CD14-positive monocyte (primary cell): Measurements from ENCODE around the gene SDCBP2. TPM values are rescaled to one million over a fixed set of nuclear protein-coding genes. Genes with fewer than 3 reads are reported as not detected.
A peak's percentile ranks its signal among the peaks of the same experiment; 100 is the strongest.

Experiments used
- DNase-seq, 3 donors: peaks; one replicate each; pipeline ENCODE4 v3.0.0-alpha.2; 2011 to 2022
- H2AFZ ChIP-seq: 2 replicates; pipeline ENCODE4 v1.6.0; 2012; ENCODE audit warnings: mild to moderate bottlenecking, low read depth, low read length, inconsistent platforms; ENCODE audit not compliant: insufficient read depth, poor library complexity, severe bottlenecking
- H3K27ac ChIP-seq, 2 donors: 1 replicate in 1 of 2; 2 replicates in 1 of 2; pipeline ENCODE4 v1.5.1; 2012 to 2013; ENCODE audit warnings: low read length in 2 of 2, control low read depth in 1 of 2, inconsistent platforms in 1 of 2, low read depth in 1 of 2, mild to moderate bottlenecking in 1 of 2
- H3K27me3 ChIP-seq, 2 donors: one replicate each; pipeline versions ENCODE4 v1.6.0 to v1.6.1; 2011 to 2013; ENCODE audit warnings: low read length in 2 of 2; ENCODE audit not compliant: control insufficient read depth in 2 of 2, insufficient read depth in 2 of 2
- H3K36me3 ChIP-seq, 2 donors: replicated peaks in 1 of 2; 1 replicate in 1 of 2; 2 replicates in 1 of 2; pipeline versions ENCODE4 v1.5.1 to v1.6.1; 2012 to 2013; ENCODE audit warnings: low read length in 2 of 2, control low read depth in 1 of 2, inconsistent platforms in 1 of 2, mild to moderate bottlenecking in 1 of 2; ENCODE audit not compliant: insufficient read depth in 2 of 2, control insufficient read depth in 1 of 2
- H3K4me1 ChIP-seq, 2 donors: 1 replicate in 1 of 2; 2 replicates in 1 of 2; pipeline versions ENCODE4 v1.5.1 to v1.6.1; 2012 to 2013; ENCODE audit warnings: low read length in 2 of 2, control low read depth in 1 of 2, inconsistent platforms in 1 of 2, mild to moderate bottlenecking in 1 of 2, moderate library complexity in 1 of 2; ENCODE audit not compliant: insufficient read depth in 2 of 2, control insufficient read depth in 1 of 2
- H3K4me2 ChIP-seq: replicated peaks from 2 replicates; pipeline ENCODE3; 2012; ENCODE audit warnings: low read length, moderate library complexity, mild to moderate bottlenecking; ENCODE audit not compliant: poor library complexity, severe bottlenecking; ENCODE audit errors: extremely low read depth
- H3K4me3 ChIP-seq, 3 experiments: fragments of 200-600 bp in 1 of 3; sonication (generic) in 1 of 3; replicated peaks in 1 of 3; 1 replicate in 2 of 3; 2 replicates in 1 of 3; pipeline ENCODE4 v1.5.1; 2011 to 2013; ENCODE audit warnings: low read length in 3 of 3, mild to moderate bottlenecking in 3 of 3, control low read depth in 2 of 3, low read depth in 2 of 3, inconsistent platforms in 1 of 3, moderate library complexity in 1 of 3
- H3K79me2 ChIP-seq: 2 replicates; pipeline ENCODE4 v1.6.0; 2012; ENCODE audit warnings: mild to moderate bottlenecking, control low read depth, inconsistent platforms, low read length, moderate library complexity; ENCODE audit not compliant: insufficient read depth
- H3K9ac ChIP-seq: 2 replicates; pipeline ENCODE4 v1.6.0; 2017; ENCODE audit warnings: low read length, mild to moderate bottlenecking; ENCODE audit not compliant: insufficient read depth, poor library complexity, severe bottlenecking
- H3K9me3 ChIP-seq, 2 donors: replicated peaks in 1 of 2; 1 replicate in 1 of 2; 2 replicates in 1 of 2; pipeline versions ENCODE4 v1.5.1 to v1.6.1; 2012 to 2013; ENCODE audit warnings: low read length in 2 of 2, control low read depth in 1 of 2; ENCODE audit not compliant: control insufficient read depth in 1 of 2, insufficient read depth in 1 of 2
- H4K20me1 ChIP-seq: 2 replicates; pipeline ENCODE4 v1.6.0; 2012; ENCODE audit warnings: mild to moderate bottlenecking, low read length, control low read depth, moderate library complexity; ENCODE audit not compliant: insufficient read depth
- H3K27ac Mint-ChIP-seq, 7 donors: one replicate each; pipeline ENCODE4 v1.8.0; 2020; ENCODE audit warnings: mild to moderate bottlenecking in 7 of 7, mixed read lengths in 7 of 7, moderate library complexity in 6 of 7, inconsistent platforms in 2 of 7
- H3K27me3 Mint-ChIP-seq, 3 donors: one replicate each; pipeline ENCODE4 v1.8.0; 2021 to 2022; ENCODE audit warnings: low read depth in 3 of 3, mild to moderate bottlenecking in 3 of 3, mixed read lengths in 3 of 3, moderate library complexity in 3 of 3, inconsistent platforms in 1 of 3
- H3K36me3 Mint-ChIP-seq, 2 donors: one replicate each; pipeline ENCODE4 v1.8.0; 2020; ENCODE audit warnings: mixed read lengths in 2 of 2, inconsistent platforms in 1 of 2, mild to moderate bottlenecking in 1 of 2
- H3K4me1 Mint-ChIP-seq: one replicate; pipeline ENCODE4 v1.8.0; 2020; ENCODE audit warnings: mild to moderate bottlenecking, mixed read lengths
- H3K4me3 Mint-ChIP-seq, 2 donors: one replicate each; pipeline ENCODE4 v1.8.0; 2020; ENCODE audit warnings: mild to moderate bottlenecking in 2 of 2, mixed read lengths in 2 of 2, moderate library complexity in 1 of 2
- H3K9me3 Mint-ChIP-seq, 7 donors: one replicate each; pipeline ENCODE4 v1.8.0; 2020 to 2022; ENCODE audit warnings: mixed read lengths in 7 of 7, mild to moderate bottlenecking in 6 of 7, moderate library complexity in 6 of 7, inconsistent platforms in 2 of 7
- WGBS: methylation state at CpG from one replicate; pipeline ENCODE4 v1.1.5; 2013; ENCODE audit warnings: missing lambda C conversion rate; ENCODE audit not compliant: insufficient coverage; 5-methylcytosine and 5-hydroxymethylcytosine counted together
- intact Hi-C, 2 donors: fragments of 100-400 bp; cut with micrococcal nuclease; formaldehyde crosslinking; loops; one replicate each; pipeline versions ENCODE4 v1.15.0 to v1.15.1; 2023
- polyA plus RNA-seq, 3 donors: library from polyadenylated mRNA; depleted of rRNA in 1 of 3; unstranded in 2 of 3; stranded (reverse) in 1 of 3; fragments of 300-500 nt in 2 of 3; fragments of >200 nt in 1 of 3; fragmentation: Illumina TruSeq in 2 of 3; gene quantifications; 1 replicate in 2 of 3; 2 replicates in 1 of 3; pipeline ENCODE4 v1.2.3, GENCODE V29; 2012 to 2021
- TF ChIP-seq, protein P1 (sequence below): fragments of 200-600 bp; IDR thresholded peaks from one replicate; pipeline ENCODE4 v1.8.0; 2022; ENCODE audit warnings: antibody characterized with exemption, mild to moderate bottlenecking

The SDCBP2 gene
- polyA plus RNA-seq, 3 donors, result 0.69 to 1.0 (median 0.71) TPM

- Mint-ChIP-seq H3K9me3 (peaks cover 0 to 2% (median 0%) of the 10 kb centered on the region in 7 donors), H3K4me1 (peaks cover 28% of the 10 kb centered on the region), H3K27me3 (peaks cover 0 to 9% (median 6%) of the 10 kb centered on the region in 3 donors), H3K4me3 (peak overlapping the region in 1 of 2 donors; percentile 29), H3K27ac (no peak overlapping the region), H3K36me3 (peaks cover 6 to 8% of the 10 kb centered on the region in 2 donors)
- Histone ChIP-seq H3K9ac (no peak overlapping the region), H3K4me3 (no peak overlapping the region), H3K36me3 (no peaks in the 10 kb centered on the region), H3K27ac (no peak overlapping the region), H3K4me2 (peak overlapping the region; percentile 11), H2AFZ (no peak overlapping the region), H3K4me1 (peaks cover 14 to 18% of the 10 kb centered on the region in 2 donors), H3K79me2 (no peaks in the 10 kb centered on the region), H4K20me1 (peaks cover 33% of the 10 kb centered on the region), H3K9me3 (no peaks in the 10 kb centered on the region), H3K27me3 (no peaks in the 10 kb centered on the region)
- TF ChIP-seq, protein P1, sequence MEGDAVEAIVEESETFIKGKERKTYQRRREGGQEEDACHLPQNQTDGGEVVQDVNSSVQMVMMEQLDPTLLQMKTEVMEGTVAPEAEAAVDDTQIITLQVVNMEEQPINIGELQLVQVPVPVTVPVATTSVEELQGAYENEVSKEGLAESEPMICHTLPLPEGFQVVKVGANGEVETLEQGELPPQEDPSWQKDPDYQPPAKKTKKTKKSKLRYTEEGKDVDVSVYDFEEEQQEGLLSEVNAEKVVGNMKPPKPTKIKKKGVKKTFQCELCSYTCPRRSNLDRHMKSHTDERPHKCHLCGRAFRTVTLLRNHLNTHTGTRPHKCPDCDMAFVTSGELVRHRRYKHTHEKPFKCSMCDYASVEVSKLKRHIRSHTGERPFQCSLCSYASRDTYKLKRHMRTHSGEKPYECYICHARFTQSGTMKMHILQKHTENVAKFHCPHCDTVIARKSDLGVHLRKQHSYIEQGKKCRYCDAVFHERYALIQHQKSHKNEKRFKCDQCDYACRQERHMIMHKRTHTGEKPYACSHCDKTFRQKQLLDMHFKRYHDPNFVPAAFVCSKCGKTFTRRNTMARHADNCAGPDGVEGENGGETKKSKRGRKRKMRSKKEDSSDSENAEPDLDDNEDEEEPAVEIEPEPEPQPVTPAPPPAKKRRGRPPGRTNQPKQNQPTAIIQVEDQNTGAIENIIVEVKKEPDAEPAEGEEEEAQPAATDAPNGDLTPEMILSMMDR, result no peak
- peak in 1 of 3 donors; percentile 36 for DNase-seq
- 8% methylated on average over 10 of the region's 14 CpGs for WGBS
- intact Hi-C loops, result loop anchor here in 1 of 2 donors (10.0 kb wide), 1 partner anchor 1128 kb away; no protein-coding TSS in a partner anchor
Observed at GRCh38 chr20:1336699-1337367, 7.9 kb upstream of the SDCBP2 start.

DNA sequence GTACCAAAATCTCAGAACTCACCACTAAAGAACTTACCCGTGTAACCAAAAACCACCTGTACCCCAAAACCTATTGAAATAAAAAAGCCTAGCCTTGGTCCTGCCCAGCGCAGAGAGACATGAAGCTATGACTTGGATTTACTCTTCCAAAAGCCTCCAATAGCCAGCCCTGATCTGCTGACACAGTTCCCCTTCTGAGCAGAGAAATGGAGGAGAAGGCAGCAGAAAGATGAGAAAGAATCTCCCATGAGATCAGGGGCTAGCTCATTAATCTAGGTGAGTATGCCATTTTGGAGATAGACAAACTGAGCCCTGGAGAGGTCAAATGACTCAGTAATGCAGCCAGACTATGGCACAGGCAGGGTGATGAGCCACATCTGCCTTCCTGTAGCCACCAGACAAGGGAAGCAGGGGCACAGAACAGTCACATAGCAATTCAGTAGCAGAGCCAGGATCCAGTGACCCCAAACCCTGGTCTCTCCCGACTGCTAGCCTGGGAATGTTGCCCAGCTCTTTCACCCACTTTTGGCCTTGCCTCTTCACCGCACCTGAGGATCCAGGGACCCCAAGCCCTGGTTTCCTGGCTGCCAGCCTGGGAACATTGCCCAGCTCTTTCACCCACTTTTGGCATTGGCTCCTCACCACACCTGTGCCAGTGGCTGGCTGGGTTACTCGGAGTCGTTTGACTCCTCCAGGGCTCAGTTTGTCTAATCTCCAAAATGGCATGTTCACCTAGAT lies 7.2 kb upstream of the SDCBP2 start:
- Histone ChIP-seq H3K79me2 (no peaks in the 10 kb centered on the region), H3K4me1 (peaks cover 14 to 18% of the 10 kb centered on the region in 2 donors), H3K4me3 (no peak overlapping the region), H3K27ac (no peak overlapping the region), H4K20me1 (peaks cover 37% of the 10 kb centered on the region), H3K9me3 (no peaks in the 10 kb centered on the region), H3K36me3 (no peaks in the 10 kb centered on the region), H3K9ac (no peak overlapping the region), H3K4me2 (no peak overlapping the region), H2AFZ (no peak overlapping the region), H3K27me3 (no peaks in the 10 kb centered on the region)
- TF ChIP-seq, protein P1, result no peak
- Mint-ChIP-seq H3K4me1 (peaks cover 28% of the 10 kb centered on the region), H3K36me3 (peaks cover 9 to 10% of the 10 kb centered on the region in 2 donors), H3K9me3 (peaks cover 0 to 2% (median 0%) of the 10 kb centered on the region in 7 donors), H3K27me3 (peaks cover 0 to 9% (median 6%) of the 10 kb centered on the region in 3 donors), H3K4me3 (no peak overlapping the region), H3K27ac (no peak overlapping the region)
- intact Hi-C loops, result loop anchor here in 1 of 2 donors (10.0 kb wide), 1 partner anchor 1129 kb away; no protein-coding TSS in a partner anchor
- DNase-seq, result peak in 1 of 3 donors; percentile 38
- WGBS, result 69% methylated on average over 5 of the region's 6 CpGs
